ENCODE data around the gene TBC1D19. TPM values are rescaled to one million over a fixed set of nuclear protein-coding genes. Genes with fewer than 3 reads are reported as not detected.

Gene TBC1D19
- total and polyA plus RNA-seq, 9 of the 15 experiments (the other 6 are each of a cell fraction or from before 2014, with no cell fraction given), result 0.73 to 5.6 (median 3.7) TPM

DNA sequence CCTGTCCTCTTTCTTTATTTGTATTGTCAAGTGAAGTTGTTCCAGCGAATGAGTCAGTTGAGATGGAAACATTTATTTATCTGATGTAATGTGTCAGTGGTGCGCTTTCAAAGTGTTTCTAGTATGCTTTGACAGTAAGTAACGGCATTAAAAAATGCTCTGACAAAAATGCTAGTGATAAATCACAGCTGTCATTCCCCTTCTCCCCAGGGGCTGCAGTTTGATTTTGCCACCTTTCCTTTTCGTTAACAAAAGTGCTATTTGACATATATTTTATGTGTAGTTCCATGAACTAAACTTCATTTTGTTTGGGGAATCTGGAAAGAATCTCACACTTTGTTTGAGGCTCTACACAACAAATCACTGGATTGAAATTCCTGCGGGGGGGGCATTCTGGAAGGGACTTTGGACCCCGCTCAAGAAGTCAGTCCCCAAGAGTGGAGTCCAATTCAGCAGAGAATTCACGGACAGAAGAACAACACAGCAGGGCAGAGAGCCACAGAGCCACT is 7.6 kb upstream of the TBC1D19 start (continued):
- TF ChIP-seq, protein P1, sequence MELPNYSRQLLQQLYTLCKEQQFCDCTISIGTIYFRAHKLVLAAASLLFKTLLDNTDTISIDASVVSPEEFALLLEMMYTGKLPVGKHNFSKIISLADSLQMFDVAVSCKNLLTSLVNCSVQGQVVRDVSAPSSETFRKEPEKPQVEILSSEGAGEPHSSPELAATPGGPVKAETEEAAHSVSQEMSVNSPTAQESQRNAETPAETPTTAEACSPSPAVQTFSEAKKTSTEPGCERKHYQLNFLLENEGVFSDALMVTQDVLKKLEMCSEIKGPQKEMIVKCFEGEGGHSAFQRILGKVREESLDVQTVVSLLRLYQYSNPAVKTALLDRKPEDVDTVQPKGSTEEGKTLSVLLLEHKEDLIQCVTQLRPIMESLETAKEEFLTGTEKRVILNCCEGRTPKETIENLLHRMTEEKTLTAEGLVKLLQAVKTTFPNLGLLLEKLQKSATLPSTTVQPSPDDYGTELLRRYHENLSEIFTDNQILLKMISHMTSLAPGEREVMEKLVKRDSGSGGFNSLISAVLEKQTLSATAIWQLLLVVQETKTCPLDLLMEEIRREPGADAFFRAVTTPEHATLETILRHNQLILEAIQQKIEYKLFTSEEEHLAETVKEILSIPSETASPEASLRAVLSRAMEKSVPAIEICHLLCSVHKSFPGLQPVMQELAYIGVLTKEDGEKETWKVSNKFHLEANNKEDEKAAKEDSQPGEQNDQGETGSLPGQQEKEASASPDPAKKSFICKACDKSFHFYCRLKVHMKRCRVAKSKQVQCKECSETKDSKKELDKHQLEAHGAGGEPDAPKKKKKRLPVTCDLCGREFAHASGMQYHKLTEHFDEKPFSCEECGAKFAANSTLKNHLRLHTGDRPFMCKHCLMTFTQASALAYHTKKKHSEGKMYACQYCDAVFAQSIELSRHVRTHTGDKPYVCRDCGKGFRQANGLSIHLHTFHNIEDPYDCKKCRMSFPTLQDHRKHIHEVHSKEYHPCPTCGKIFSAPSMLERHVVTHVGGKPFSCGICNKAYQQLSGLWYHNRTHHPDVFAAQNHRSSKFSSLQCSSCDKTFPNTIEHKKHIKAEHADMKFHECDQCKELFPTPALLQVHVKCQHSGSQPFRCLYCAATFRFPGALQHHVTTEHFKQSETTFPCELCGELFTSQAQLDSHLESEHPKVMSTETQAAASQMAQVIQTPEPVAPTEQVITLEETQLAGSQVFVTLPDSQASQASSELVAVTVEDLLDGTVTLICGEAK (IDR thresholded peaks at IDR 0.05), result no peak
- TF ChIP-seq, protein P1 (CRISPR knock-in tag; IDR thresholded peaks at IDR 0.05), result no peak
- TF ChIP-seq, protein P2, sequence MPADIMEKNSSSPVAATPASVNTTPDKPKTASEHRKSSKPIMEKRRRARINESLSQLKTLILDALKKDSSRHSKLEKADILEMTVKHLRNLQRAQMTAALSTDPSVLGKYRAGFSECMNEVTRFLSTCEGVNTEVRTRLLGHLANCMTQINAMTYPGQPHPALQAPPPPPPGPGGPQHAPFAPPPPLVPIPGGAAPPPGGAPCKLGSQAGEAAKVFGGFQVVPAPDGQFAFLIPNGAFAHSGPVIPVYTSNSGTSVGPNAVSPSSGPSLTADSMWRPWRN (IDR thresholded peaks at IDR 0.05; ENCODE audit: low read depth), result no peak
- no peak for TF ChIP-seq SMARCB1 (IDR thresholded peaks at IDR 0.05; ENCODE audit: insufficient read length, low read depth)
- no peak for TF ChIP-seq SRF (CRISPR knock-in tag; IDR thresholded peaks at IDR 0.05)
- TF ChIP-seq, protein P3, sequence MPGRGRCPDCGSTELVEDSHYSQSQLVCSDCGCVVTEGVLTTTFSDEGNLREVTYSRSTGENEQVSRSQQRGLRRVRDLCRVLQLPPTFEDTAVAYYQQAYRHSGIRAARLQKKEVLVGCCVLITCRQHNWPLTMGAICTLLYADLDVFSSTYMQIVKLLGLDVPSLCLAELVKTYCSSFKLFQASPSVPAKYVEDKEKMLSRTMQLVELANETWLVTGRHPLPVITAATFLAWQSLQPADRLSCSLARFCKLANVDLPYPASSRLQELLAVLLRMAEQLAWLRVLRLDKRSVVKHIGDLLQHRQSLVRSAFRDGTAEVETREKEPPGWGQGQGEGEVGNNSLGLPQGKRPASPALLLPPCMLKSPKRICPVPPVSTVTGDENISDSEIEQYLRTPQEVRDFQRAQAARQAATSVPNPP (IDR thresholded peaks at IDR 0.05; ENCODE audit: borderline replicate concordance, insufficient read depth, insufficient read length), result no peak
- TF ChIP-seq ZNF311 (CRISPR knock-in tag; IDR thresholded peaks at IDR 0.05), result no peak
- no peak for TF ChIP-seq PTRF (tag; IDR thresholded peaks at IDR 0.05)
- TF ChIP-seq, protein P4, sequence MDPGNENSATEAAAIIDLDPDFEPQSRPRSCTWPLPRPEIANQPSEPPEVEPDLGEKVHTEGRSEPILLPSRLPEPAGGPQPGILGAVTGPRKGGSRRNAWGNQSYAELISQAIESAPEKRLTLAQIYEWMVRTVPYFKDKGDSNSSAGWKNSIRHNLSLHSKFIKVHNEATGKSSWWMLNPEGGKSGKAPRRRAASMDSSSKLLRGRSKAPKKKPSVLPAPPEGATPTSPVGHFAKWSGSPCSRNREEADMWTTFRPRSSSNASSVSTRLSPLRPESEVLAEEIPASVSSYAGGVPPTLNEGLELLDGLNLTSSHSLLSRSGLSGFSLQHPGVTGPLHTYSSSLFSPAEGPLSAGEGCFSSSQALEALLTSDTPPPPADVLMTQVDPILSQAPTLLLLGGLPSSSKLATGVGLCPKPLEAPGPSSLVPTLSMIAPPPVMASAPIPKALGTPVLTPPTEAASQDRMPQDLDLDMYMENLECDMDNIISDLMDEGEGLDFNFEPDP (CRISPR knock-in tag; IDR thresholded peaks at IDR 0.05), result no peak
- no peak for TF ChIP-seq ETV5 (CRISPR knock-in tag; IDR thresholded peaks at IDR 0.05; ENCODE audit: low read depth)
- TF ChIP-seq TEAD2 (tag; IDR thresholded peaks at IDR 0.05), result peak; percentile 69
- no peak for TF ChIP-seq YBX1 (IDR thresholded peaks at IDR 0.05)
- TF ChIP-seq POLR2G (IDR thresholded peaks at IDR 0.05; ENCODE audit: low read depth, low read length), result no peak
- no peak for TF ChIP-seq CBFA2T2 (conservative IDR thresholded peaks at IDR 0.05)
